IMR-90 (cell line): ENCODE results near the gene NR2F2. TPM values are rescaled to one million over a fixed set of nuclear protein-coding genes. Genes with fewer than 3 reads are reported as not detected.

Source experiments
- ATAC-seq: fragments of 200-7000 bp; cut with Tn5 transposase; 2 replicates; pipeline ENCODE4 v1.9.1; 2020; ENCODE audit warnings: low read depth, mild to moderate bottlenecking, moderate library complexity
- BruUV-seq: library from RNA; stranded (reverse); fragments of 400-500 nt; replicated peaks from 2 replicates; lab custom pipeline; 2021; lab: Mats Ljungman, UMichigan
- CTCF ChIA-PET: fragments of 300-600 bp; formaldehyde crosslinking; extraction: SDS; loops from one replicate; lab custom pipeline; 2021; ENCODE audit warnings: antibody characterized with exemption; lab: Yijun Ruan, JAX
- POLR2A ChIA-PET: fragments of 300-600 bp; sonication (Branson Sonifier 250); formaldehyde crosslinking; loops from one replicate; lab custom pipeline; 2022; ENCODE audit warnings: antibody characterized with exemption; ENCODE audit not compliant: unreplicated experiment; lab: Charles Lee
- DNase-seq: peaks from one replicate; pipeline ENCODE4 v3.0.0; 2013
- H2AFZ ChIP-seq: replicated peaks from 2 replicates; pipeline ENCODE3; 2013; ENCODE audit warnings: low read length, mild to moderate bottlenecking; ENCODE audit not compliant: poor library complexity
- H2AK5ac ChIP-seq: 2 replicates; pipeline ENCODE4 v1.6.1; 2013; ENCODE audit warnings: low read depth, low read length, inconsistent platforms
- H2AK9ac ChIP-seq: replicated peaks from 2 replicates; pipeline ENCODE3; 2013; ENCODE audit warnings: mild to moderate bottlenecking, low read depth, low read length, moderate library complexity; ENCODE audit not compliant: poor library complexity
- H2BK120ac ChIP-seq: 2 replicates; pipeline ENCODE4 v1.6.1; 2013; ENCODE audit warnings: low read depth, low read length, inconsistent platforms
- H2BK15ac ChIP-seq: 3 replicates; pipeline ENCODE4 v1.6.1; 2013; ENCODE audit warnings: low read depth, low read length, inconsistent platforms
- H2BK20ac ChIP-seq: 2 replicates; pipeline ENCODE4 v1.6.1; 2013; ENCODE audit warnings: low read depth, mild to moderate bottlenecking, inconsistent platforms, low read length, moderate library complexity
- H2BK5ac ChIP-seq: 2 replicates; pipeline ENCODE4 v1.6.1; 2013; ENCODE audit warnings: mild to moderate bottlenecking, low read depth, low read length, inconsistent platforms; ENCODE audit not compliant: poor library complexity, severe bottlenecking
- H3K14ac ChIP-seq: replicated peaks from 2 replicates; pipeline ENCODE4 v1.6.1; 2013; ENCODE audit warnings: low read depth, low read length, inconsistent platforms
- H3K18ac ChIP-seq: 2 replicates; pipeline ENCODE4 v1.6.1; 2013; ENCODE audit warnings: low read depth, low read length, control low read depth
- H3K23ac ChIP-seq: 2 replicates; pipeline ENCODE4 v1.6.1; 2013; ENCODE audit warnings: low read depth, low read length, inconsistent platforms
- H3K27ac ChIP-seq: 2 replicates; pipeline ENCODE4 v1.5.1; 2013; ENCODE audit warnings: mild to moderate bottlenecking, control low read depth, low read length; ENCODE audit not compliant: insufficient read depth
- H3K27me3 ChIP-seq: 2 replicates; pipeline ENCODE4 v1.6.1; 2013; ENCODE audit warnings: low read length; ENCODE audit not compliant: control insufficient read depth, insufficient read depth
- H3K36me3 ChIP-seq: 2 replicates; pipeline ENCODE4 v1.6.1; 2013; ENCODE audit warnings: low read length, mixed read lengths; ENCODE audit not compliant: control insufficient read depth, insufficient read depth
- H3K4ac ChIP-seq: 2 replicates; pipeline ENCODE4 v1.6.1; 2013; ENCODE audit warnings: low read depth, low read length, inconsistent platforms
- H3K4me1 ChIP-seq: 2 replicates; pipeline ENCODE4 v1.6.1; 2013; ENCODE audit warnings: low read length, mixed read lengths; ENCODE audit not compliant: control insufficient read depth, insufficient read depth
- H3K4me2 ChIP-seq: 2 replicates; pipeline ENCODE4 v1.6.1; 2013; ENCODE audit warnings: low read depth, mild to moderate bottlenecking, control low read depth, low read length, moderate library complexity
- H3K4me3 ChIP-seq: 2 replicates; pipeline ENCODE4 v1.5.1; 2013; ENCODE audit warnings: low read depth, mild to moderate bottlenecking, control low read depth, low read length, moderate library complexity; ENCODE audit not compliant: insufficient read depth
- H3K56ac ChIP-seq: 2 replicates; pipeline ENCODE4 v1.6.1; 2013; ENCODE audit warnings: low read length, inconsistent platforms; ENCODE audit not compliant: insufficient read depth; ENCODE audit errors: extremely low read depth
- H3K79me1 ChIP-seq, 2 experiments: 2 replicates each; pipeline ENCODE4 v1.6.1; 2013; ENCODE audit warnings: low read length in 2 of 2, inconsistent platforms in 1 of 2, low read depth in 1 of 2
- H3K9ac ChIP-seq: 2 replicates; pipeline ENCODE4 v1.6.1; 2013; ENCODE audit warnings: low read depth, low read length, control low read depth
- H3K9me1 ChIP-seq: 2 replicates; pipeline ENCODE4 v1.6.1; 2013; ENCODE audit warnings: low read length, inconsistent platforms; ENCODE audit not compliant: insufficient read depth
- H3K9me3 ChIP-seq: 2 replicates; pipeline ENCODE4 v1.6.1; 2013; ENCODE audit warnings: low read length; ENCODE audit not compliant: control insufficient read depth, insufficient read depth
- H4K20me1 ChIP-seq: 2 replicates; pipeline ENCODE4 v1.6.1; 2013; ENCODE audit warnings: low read length, inconsistent platforms; ENCODE audit not compliant: insufficient read depth
- H4K5ac ChIP-seq: 2 replicates; pipeline ENCODE4 v1.6.1; 2013; ENCODE audit warnings: mild to moderate bottlenecking, low read depth, low read length, control low read depth
- H4K8ac ChIP-seq, 2 experiments: 2 replicates each; pipeline ENCODE4 v1.6.1; 2013; ENCODE audit warnings: low read depth in 2 of 2, low read length in 2 of 2, control low read depth in 1 of 2, inconsistent platforms in 1 of 2
- H4K91ac ChIP-seq: 2 replicates; pipeline ENCODE4 v1.6.1; 2013; ENCODE audit warnings: low read depth, low read length, inconsistent platforms; ENCODE audit not compliant: insufficient read depth
- BHLHE40 ChIP-seq: fragments of 150-350 bp; IDR thresholded peaks from 2 replicates; pipeline ENCODE4 v1.6.1; 2016; ENCODE audit warnings: mild to moderate bottlenecking, low read depth, low read length
- CHD1 ChIP-seq: IDR thresholded peaks from 2 replicates; pipeline ENCODE4 v1.6.1; 2012; ENCODE audit warnings: low read depth, low read length, improper control_type of control experiment
- MAZ ChIP-seq: IDR thresholded peaks from 2 replicates; pipeline ENCODE4 v1.6.1; 2012; ENCODE audit warnings: low read depth, mild to moderate bottlenecking, low read length, improper control_type of control experiment, moderate library complexity, borderline replicate concordance
- RCOR1 ChIP-seq: IDR thresholded peaks from 2 replicates; pipeline ENCODE4 v1.6.1; 2012; ENCODE audit warnings: mild to moderate bottlenecking, low read length, improper control_type of control experiment; ENCODE audit not compliant: insufficient replicate concordance
- RFX5 ChIP-seq: IDR thresholded peaks from 2 replicates; pipeline ENCODE4 v1.8.0; 2012; ENCODE audit warnings: low read depth, mild to moderate bottlenecking, low read length, moderate library complexity
- WGBS, 2 experiments: methylation state at CpG; one replicate each; pipeline versions ENCODE4 v1.1.5 to v1.1.7; 2013; ENCODE audit warnings: missing lambda C conversion rate in 2 of 2; ENCODE audit not compliant: insufficient read length in 1 of 2; ENCODE audit errors: extremely low coverage in 2 of 2; 5-methylcytosine and 5-hydroxymethylcytosine counted together
- dilution Hi-C: fragments of 300-500 bp; cut with HindIII; formaldehyde crosslinking; loops from one replicate; pipeline ENCODE4 v1.14.3; 2018; ENCODE audit warnings: low sequenced_read_pairs; ENCODE audit not compliant: unreplicated experiment
- in situ Hi-C: fragments of 300-500 bp; cut with MboI; formaldehyde crosslinking; loops from 3 replicates; pipeline ENCODE4 v1.14.3; 2019; ENCODE audit warnings: low sequenced_read_pairs, inconsistent platforms, mixed read lengths
- intact Hi-C: fragments of 100-400 bp; cut with micrococcal nuclease; formaldehyde crosslinking; loops from 2 replicates; pipeline ENCODE4 v1.10.0; 2022
- polyA plus RNA-seq, 3 experiments: library from polyadenylated mRNA; depleted of rRNA; stranded (reverse); fragments of >200 nt; gene quantifications; 2 replicates each; pipeline ENCODE4 v1.2.3, GENCODE V29; 2012; ENCODE audit warnings: low replicate concordance in 1 of 3
- total RNA-seq: library from RNA; depleted of rRNA; stranded (reverse); fragments of >200 nt; gene quantifications from 2 replicates; pipeline ENCODE4 v1.2.3, GENCODE V29; 2012
- TF ChIP-seq, protein P1 (sequence below): conservative IDR thresholded peaks from 2 replicates; pipeline ENCODE4 v1.5.1; 2012; ENCODE audit warnings: mild to moderate bottlenecking, low read depth, low read length, improper control_type of control experiment
- TF ChIP-seq, protein P2 (sequence below): fragments of 150-350 bp; IDR thresholded peaks from 2 replicates; pipeline ENCODE4 v1.6.1; 2016; ENCODE audit warnings: low read depth, mild to moderate bottlenecking, low read length, moderate library complexity, borderline replicate concordance
- TF ChIP-seq, protein P3 (sequence below): fragments of 150-350 bp; IDR thresholded peaks from 2 replicates; pipeline ENCODE4 v1.6.1; 2017; ENCODE audit warnings: mild to moderate bottlenecking, antibody characterized with exemption, low read length, low read depth

The NR2F2 gene
- total and polyA plus RNA-seq, 2 of the 4 experiments (the other 2 are of a cell fraction) = 20.3 to 161 TPM

DNA sequence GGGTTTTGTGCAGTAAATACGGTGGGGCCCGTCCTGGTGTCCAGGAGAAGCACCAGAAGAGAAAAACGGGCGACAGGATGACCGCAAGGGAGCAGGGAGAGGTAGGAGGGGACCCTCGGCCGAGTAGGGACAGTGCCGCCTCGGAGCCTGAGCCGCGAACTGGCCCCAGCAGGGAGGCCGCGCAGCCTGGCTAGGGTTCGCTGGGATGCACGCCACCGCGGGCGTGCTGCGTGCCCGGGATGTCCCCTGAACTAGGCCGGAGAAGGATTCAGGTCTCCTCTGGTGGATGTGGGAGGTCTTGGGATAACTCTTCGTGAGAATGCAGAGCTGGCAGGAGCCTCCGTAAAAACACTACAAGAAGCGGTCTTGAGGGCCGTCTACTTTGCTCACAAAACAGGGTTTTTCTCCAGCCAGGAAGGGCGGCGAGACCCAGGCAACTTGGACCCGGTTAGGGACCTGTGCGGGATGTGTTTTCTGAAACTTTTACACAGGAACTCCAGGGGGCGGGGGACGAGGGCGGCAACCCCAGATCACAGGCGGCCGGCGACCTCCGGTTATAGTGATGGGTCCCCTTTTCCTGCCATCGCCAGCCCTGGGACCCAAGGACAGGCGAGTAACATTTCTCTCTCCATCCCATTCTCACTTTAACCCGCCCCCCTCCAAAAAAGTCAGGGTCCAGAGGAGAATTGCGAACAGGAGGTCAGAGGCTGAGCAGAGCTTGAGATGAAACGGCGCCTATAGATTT lies 35.5 kb downstream of the NR2F2 start:
- H3K4me2 ChIP-seq = no peak overlapping the region
- no TSS peak for BruUV-seq
- POLR2A ChIA-PET = no interaction called here
- intact Hi-C loops = no loop called here
- H2AK5ac ChIP-seq = no peak overlapping the region
- in situ Hi-C loops = no loop called here
- H3K18ac ChIP-seq = no peak overlapping the region
- H2AK9ac ChIP-seq = no peak overlapping the region
- H3K4ac ChIP-seq = no peak overlapping the region
- no peak overlapping the region for H2BK15ac ChIP-seq
- no peaks in the 10 kb centered on the region; the same call in 1 of the 2 replicates for H4K20me1 ChIP-seq
- no peak overlapping the region for H4K5ac ChIP-seq
- H3K23ac ChIP-seq = no peak overlapping the region
- peaks cover 3% of the 10 kb centered on the region; the same call in 1 of the 2 replicates for H3K9me3 ChIP-seq
- H3K27ac ChIP-seq = no peak overlapping the region
- H4K91ac ChIP-seq = no peak overlapping the region
- no peak overlapping the region for H3K4me3 ChIP-seq
- H3K4me1 ChIP-seq = no peaks in the 10 kb centered on the region
- no peak for ATAC-seq
- DNase-seq = no peak
- no peak overlapping the region for H2BK20ac ChIP-seq
- peaks cover 6% of the 10 kb centered on the region; the same call in 1 of the 2 replicates for H3K27me3 ChIP-seq
- no peak overlapping the region for H2BK120ac ChIP-seq
- 67% methylated on average over 15 of the region's 42 CpGs; no CpG with 5 or more reads in 1 of the 2 experiments for WGBS, 2 experiments
- no peak overlapping the region for H4K8ac ChIP-seq
- H3K36me3 ChIP-seq = no peaks in the 10 kb centered on the region; the same call in 1 of the 2 replicates
- CTCF ChIA-PET = no interaction called here
- H3K79me1 ChIP-seq = peaks cover 0 to 3% of the 10 kb centered on the region in 2 experiments; a peak in 1 of 4 replicates
- no peak overlapping the region for H2BK5ac ChIP-seq
- TF ChIP-seq, protein P1, sequence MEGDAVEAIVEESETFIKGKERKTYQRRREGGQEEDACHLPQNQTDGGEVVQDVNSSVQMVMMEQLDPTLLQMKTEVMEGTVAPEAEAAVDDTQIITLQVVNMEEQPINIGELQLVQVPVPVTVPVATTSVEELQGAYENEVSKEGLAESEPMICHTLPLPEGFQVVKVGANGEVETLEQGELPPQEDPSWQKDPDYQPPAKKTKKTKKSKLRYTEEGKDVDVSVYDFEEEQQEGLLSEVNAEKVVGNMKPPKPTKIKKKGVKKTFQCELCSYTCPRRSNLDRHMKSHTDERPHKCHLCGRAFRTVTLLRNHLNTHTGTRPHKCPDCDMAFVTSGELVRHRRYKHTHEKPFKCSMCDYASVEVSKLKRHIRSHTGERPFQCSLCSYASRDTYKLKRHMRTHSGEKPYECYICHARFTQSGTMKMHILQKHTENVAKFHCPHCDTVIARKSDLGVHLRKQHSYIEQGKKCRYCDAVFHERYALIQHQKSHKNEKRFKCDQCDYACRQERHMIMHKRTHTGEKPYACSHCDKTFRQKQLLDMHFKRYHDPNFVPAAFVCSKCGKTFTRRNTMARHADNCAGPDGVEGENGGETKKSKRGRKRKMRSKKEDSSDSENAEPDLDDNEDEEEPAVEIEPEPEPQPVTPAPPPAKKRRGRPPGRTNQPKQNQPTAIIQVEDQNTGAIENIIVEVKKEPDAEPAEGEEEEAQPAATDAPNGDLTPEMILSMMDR = no peak
- TF ChIP-seq RFX5 (no peak), BHLHE40 (no peak), RCOR1 (no peak), MAZ (no peak), CHD1 (no peak)
- TF ChIP-seq, protein P2, sequence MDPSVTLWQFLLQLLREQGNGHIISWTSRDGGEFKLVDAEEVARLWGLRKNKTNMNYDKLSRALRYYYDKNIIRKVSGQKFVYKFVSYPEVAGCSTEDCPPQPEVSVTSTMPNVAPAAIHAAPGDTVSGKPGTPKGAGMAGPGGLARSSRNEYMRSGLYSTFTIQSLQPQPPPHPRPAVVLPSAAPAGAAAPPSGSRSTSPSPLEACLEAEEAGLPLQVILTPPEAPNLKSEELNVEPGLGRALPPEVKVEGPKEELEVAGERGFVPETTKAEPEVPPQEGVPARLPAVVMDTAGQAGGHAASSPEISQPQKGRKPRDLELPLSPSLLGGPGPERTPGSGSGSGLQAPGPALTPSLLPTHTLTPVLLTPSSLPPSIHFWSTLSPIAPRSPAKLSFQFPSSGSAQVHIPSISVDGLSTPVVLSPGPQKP = no peak
- TF ChIP-seq, protein P3, sequence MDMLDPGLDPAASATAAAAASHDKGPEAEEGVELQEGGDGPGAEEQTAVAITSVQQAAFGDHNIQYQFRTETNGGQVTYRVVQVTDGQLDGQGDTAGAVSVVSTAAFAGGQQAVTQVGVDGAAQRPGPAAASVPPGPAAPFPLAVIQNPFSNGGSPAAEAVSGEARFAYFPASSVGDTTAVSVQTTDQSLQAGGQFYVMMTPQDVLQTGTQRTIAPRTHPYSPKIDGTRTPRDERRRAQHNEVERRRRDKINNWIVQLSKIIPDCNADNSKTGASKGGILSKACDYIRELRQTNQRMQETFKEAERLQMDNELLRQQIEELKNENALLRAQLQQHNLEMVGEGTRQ = no peak
- no peak overlapping the region for H3K56ac ChIP-seq
- dilution Hi-C loops = no loop called here
- no peaks in the 10 kb centered on the region for H3K9me1 ChIP-seq
- no peak overlapping the region for H2AFZ ChIP-seq
- H3K9ac ChIP-seq = no peak overlapping the region
- no peak overlapping the region for H3K14ac ChIP-seq
